ENCODE results near the gene HHAT. TPM values are rescaled to one million over a fixed set of nuclear protein-coding genes. Genes with fewer than 3 reads are reported as not detected.

HHAT gene
- total RNA-seq, 1 donor from 2014 or later, result 2.4 TPM

- DNase-seq (ENCODE audit: low spot score in 2 of 2), result peak; percentile 40 to 59
- no peak for FAIRE-seq
These were observed 255.9 kb downstream of the HHAT start for GRCh38 chr1:210584439-210585113.

- no peak for DNase-seq (ENCODE audit: low spot score in 2 of 2)
- FAIRE-seq, result no peak
These were observed 258.1 kb downstream of the HHAT start for GRCh38 chr1:210586771-210587170.

GRCh38 chr1:210587566-210587965 lies 258.9 kb downstream of the HHAT start:
- FAIRE-seq (no peak), DNase-seq (ENCODE audit: low spot score in 2 of 2) (no peak)

GRCh38 chr1:210588357-210588756 lies 259.7 kb downstream of the HHAT start:
- FAIRE-seq, result no peak
- DNase-seq (ENCODE audit: low spot score in 2 of 2), result no peak

GRCh38 chr1:210588946-210589345 lies 260.2 kb downstream of the HHAT start:
- FAIRE-seq (no peak), DNase-seq (ENCODE audit: low spot score in 2 of 2) (no peak)

- DNase-seq (ENCODE audit: low spot score in 2 of 2), result no peak
- no peak for FAIRE-seq
These were observed 262.5 kb downstream of the HHAT start for GRCh38 chr1:210591214-210591613.

- FAIRE-seq (no peak), DNase-seq (ENCODE audit: low spot score in 2 of 2) (no peak)
These were observed 265.9 kb downstream of the HHAT start for GRCh38 chr1:210594605-210595004.

GRCh38 chr1:210596641-210597040 lies 267.9 kb downstream of the HHAT start:
- FAIRE-seq, result no peak
- DNase-seq (ENCODE audit: low spot score in 2 of 2), result no peak

- FAIRE-seq, result no peak
- DNase-seq (ENCODE audit: low spot score in 2 of 2), result no peak
These were observed 268.9 kb downstream of the HHAT start for GRCh38 chr1:210597555-210598134.

- no peak for DNase-seq (ENCODE audit: low spot score in 2 of 2)
- FAIRE-seq, result no peak
These were observed 269.5 kb downstream of the HHAT start for GRCh38 chr1:210598135-210598652.

- no peak for DNase-seq (ENCODE audit: low spot score in 2 of 2)
- no peak for FAIRE-seq
These were observed 271.9 kb downstream of the HHAT start for GRCh38 chr1:210600421-210601159.

- no peak for DNase-seq (ENCODE audit: low spot score in 2 of 2)
- no peak for FAIRE-seq
These were observed 274.4 kb downstream of the HHAT start for GRCh38 chr1:210603123-210603522.

GRCh38 chr1:210605099-210605498 lies 276.4 kb downstream of the HHAT start:
- DNase-seq (ENCODE audit: low spot score in 2 of 2) (no peak), FAIRE-seq (no peak)

- no peak for DNase-seq (ENCODE audit: low spot score in 2 of 2)
- no peak for FAIRE-seq
These were observed 278.7 kb downstream of the HHAT start for GRCh38 chr1:210607361-210607760.

- no peak for DNase-seq (ENCODE audit: low spot score in 2 of 2)
- no peak for FAIRE-seq
These were observed 280.1 kb downstream of the HHAT start for GRCh38 chr1:210608767-210609166.

GRCh38 chr1:210616356-210616755 lies 287.7 kb downstream of the HHAT start:
- FAIRE-seq (no peak), DNase-seq (ENCODE audit: low spot score in 2 of 2) (no peak)

- FAIRE-seq (no peak), DNase-seq (ENCODE audit: low spot score in 2 of 2) (no peak)
These were observed 288.6 kb downstream of the HHAT start for GRCh38 chr1:210617293-210617692.

GRCh38 chr1:210618369-210618768 lies 289.7 kb downstream of the HHAT start:
- DNase-seq (ENCODE audit: low spot score in 2 of 2), result no peak
- no peak for FAIRE-seq

- FAIRE-seq, result no peak
These were observed 292.3 kb downstream of the HHAT start for GRCh38 chr1:210620867-210621488.

GRCh38 chr1:210621712-210622111 lies 293.0 kb downstream of the HHAT start:
- DNase-seq (ENCODE audit: low spot score in 2 of 2), result no peak

More at GRCh38 chr1:210620867-210621488, 292.3 kb downstream of the HHAT start:
- DNase-seq (ENCODE audit: low spot score in 2 of 2), result no peak

GRCh38 chr1:210624722-210625121 lies 296.0 kb downstream of the HHAT start:
- FAIRE-seq, result no peak
- no peak for DNase-seq (ENCODE audit: low spot score in 2 of 2)

More at GRCh38 chr1:210621712-210622111, 293.0 kb downstream of the HHAT start:
- FAIRE-seq, result no peak

Measured in frontal cortex (tissue), 4 donors.